SK-N-SH (cell line): ENCODE data around the gene TIMP2. TPM values are rescaled to one million over a fixed set of nuclear protein-coding genes. Genes with fewer than 3 reads are reported as not detected.

Experiments
- CTCF ChIA-PET: fragments of 300-600, 350-600 bp; formaldehyde crosslinking; extraction: SDS; loops from one replicate; lab custom pipeline; 2021; lab: Yijun Ruan, JAX
- POLR2A ChIA-PET: fragments of 350-600 bp; sonication (Branson Sonifier 250); formaldehyde crosslinking; extraction: SDS; loops from one replicate; lab custom pipeline; 2020; ENCODE audit warnings: antibody characterized with exemption, inconsistent platforms; lab: Yijun Ruan, JAX
- DNase-seq: peaks from one replicate; pipeline ENCODE4 v3.0.0; 2012
- H2AFZ ChIP-seq: fragments of 200-600 bp; sonication (generic); 2 replicates; pipeline ENCODE4 v1.8.1; 2016; ENCODE audit warnings: antibody characterized with exemption, mild to moderate bottlenecking, low read depth
- H3F3A ChIP-seq: fragments of 200-600 bp; sonication (generic); replicated peaks from 2 replicates; pipeline ENCODE3; 2016; ENCODE audit warnings: antibody characterized with exemption, mild to moderate bottlenecking; ENCODE audit not compliant: insufficient read depth
- H3K27ac ChIP-seq, 2 experiments: fragments of 200-500 bp in 1 of 2; fragments of 200-600 bp in 1 of 2; sonication (Bioruptor generic) in 1 of 2; sonication (generic), shearing (Covaris generic) in 1 of 2; 2 replicates each; pipeline versions ENCODE4 v1.5.1 to v1.6.1; 2014 to 2016; ENCODE audit warnings: low read depth in 2 of 2, inconsistent platforms in 1 of 2, low read length in 1 of 2, mild to moderate bottlenecking in 1 of 2, mixed read lengths in 1 of 2
- H3K27me3 ChIP-seq: fragments of 200-600 bp; sonication (generic), shearing (Covaris generic); 2 replicates; pipeline ENCODE4 v1.6.1; 2016; ENCODE audit warnings: mixed run types; ENCODE audit not compliant: insufficient read depth
- H3K36me3 ChIP-seq, 2 experiments: fragments of 200-500 bp in 1 of 2; fragments of 200-600 bp in 1 of 2; sonication (Bioruptor generic) in 1 of 2; sonication (generic) in 1 of 2; replicated peaks in 1 of 2; 2 replicates each; pipeline versions ENCODE3 to v1.5.1; 2014 to 2016; ENCODE audit warnings: low read length in 1 of 2, mild to moderate bottlenecking in 1 of 2; ENCODE audit not compliant: insufficient read depth in 2 of 2, control insufficient read depth in 1 of 2
- H3K4me1 ChIP-seq, 2 experiments: fragments of 200-500 bp in 1 of 2; fragments of 200-600 bp in 1 of 2; sonication (Bioruptor generic) in 1 of 2; sonication (generic), shearing (Covaris generic) in 1 of 2; 2 replicates each; pipeline versions ENCODE4 v1.5.1 to v1.6.1; 2014 to 2016; ENCODE audit warnings: low read depth in 1 of 2, low read length in 1 of 2, mixed run types in 1 of 2; ENCODE audit not compliant: insufficient read depth in 2 of 2, control insufficient read depth in 1 of 2
- H3K4me2 ChIP-seq: fragments of 200-600 bp; sonication (generic), shearing (Covaris generic); 2 replicates; pipeline ENCODE4 v1.6.1; 2017; ENCODE audit warnings: mixed run types
- H3K4me3 ChIP-seq, 2 experiments: fragments of 200-500 bp in 1 of 2; fragments of 200-600 bp in 1 of 2; sonication (Bioruptor generic) in 1 of 2; sonication (generic), shearing (Covaris generic) in 1 of 2; 2 replicates each; pipeline versions ENCODE4 v1.5.1 to v1.8.1; 2014 to 2016; ENCODE audit warnings: low read depth in 2 of 2, inconsistent platforms in 1 of 2, low read length in 1 of 2, mild to moderate bottlenecking in 1 of 2, mixed read lengths in 1 of 2, moderate library complexity in 1 of 2
- H3K79me2 ChIP-seq: fragments of 200-600 bp; sonication (generic); 2 replicates; pipeline ENCODE4 v1.8.1; 2017; ENCODE audit warnings: mild to moderate bottlenecking; ENCODE audit not compliant: insufficient read depth
- H3K9ac ChIP-seq: fragments of 200-600 bp; sonication (generic); 2 replicates; pipeline ENCODE4 v1.6.1; 2017; ENCODE audit warnings: mixed run types
- H3K9me2 ChIP-seq: fragments of 200-600 bp; sonication (generic); 2 replicates; pipeline ENCODE4 v1.6.1; 2017; ENCODE audit warnings: mixed run types
- H3K9me3 ChIP-seq: fragments of 200-600 bp; sonication (generic); 2 replicates; pipeline ENCODE4 v1.6.1; 2017; ENCODE audit warnings: mixed run types, mild to moderate bottlenecking, moderate library complexity
- H4K20me1 ChIP-seq: fragments of 200-600 bp; sonication (generic); 2 replicates; pipeline ENCODE4 v1.6.1; 2017; ENCODE audit warnings: mild to moderate bottlenecking, mixed run types; ENCODE audit not compliant: insufficient read depth
- FOSL2 ChIP-seq: IDR thresholded peaks from 2 replicates; pipeline ENCODE4 v1.4.0; 2012; ENCODE audit warnings: low read depth, mild to moderate bottlenecking, moderate library complexity, borderline replicate concordance
- FOXM1 ChIP-seq: IDR thresholded peaks from 2 replicates; pipeline ENCODE4 v1.4.0; 2012; ENCODE audit warnings: low read depth, mild to moderate bottlenecking
- NRF1 ChIP-seq: IDR thresholded peaks from 2 replicates; pipeline ENCODE4 v1.6.1; 2012; ENCODE audit warnings: low read depth, mild to moderate bottlenecking, low read length
- RXRA ChIP-seq: IDR thresholded peaks from 2 replicates; pipeline ENCODE4 v1.4.0; 2012; ENCODE audit warnings: low read depth, mild to moderate bottlenecking, borderline replicate concordance
- TCF12 ChIP-seq: IDR thresholded peaks from 2 replicates; pipeline ENCODE4 v1.4.0; 2012
- WGBS: methylation state at CpG from one replicate; pipeline ENCODE4 v1.1.6; 2017; ENCODE audit warnings: low lambda C conversion rate; 5-methylcytosine and 5-hydroxymethylcytosine counted together
- polyA plus RNA-seq, 3 experiments: library from polyadenylated mRNA; depleted of rRNA; stranded (reverse); fragments of >200 nt; gene quantifications; 2 replicates each; pipeline ENCODE4 v1.2.3, GENCODE V29; 2012
- TF ChIP-seq, protein P1 (sequence below): fragments of 150-350 bp; IDR thresholded peaks from 2 replicates; pipeline ENCODE4 v1.6.1; 2016; ENCODE audit warnings: mild to moderate bottlenecking, low read depth, low read length
- TF ChIP-seq, protein P2 (sequence below): fragments of 150-350 bp; IDR thresholded peaks from 2 replicates; pipeline ENCODE4 v1.6.1; 2017; ENCODE audit warnings: antibody characterized with exemption, low read length, low read depth, borderline replicate concordance
- TF ChIP-seq, protein P3 (sequence below): IDR thresholded peaks from 2 replicates; pipeline ENCODE4 v1.6.1; 2012; ENCODE audit warnings: mild to moderate bottlenecking, low read depth, low read length, moderate library complexity
- TF ChIP-seq, protein P4 (sequence below): IDR thresholded peaks from 2 replicates; pipeline ENCODE4 v1.4.0; 2012; ENCODE audit warnings: low read depth, borderline replicate concordance

The TIMP2 gene
- polyA plus RNA-seq, 1 of the 3 experiments (the other 2 are of a cell fraction): 441 TPM

DNA sequence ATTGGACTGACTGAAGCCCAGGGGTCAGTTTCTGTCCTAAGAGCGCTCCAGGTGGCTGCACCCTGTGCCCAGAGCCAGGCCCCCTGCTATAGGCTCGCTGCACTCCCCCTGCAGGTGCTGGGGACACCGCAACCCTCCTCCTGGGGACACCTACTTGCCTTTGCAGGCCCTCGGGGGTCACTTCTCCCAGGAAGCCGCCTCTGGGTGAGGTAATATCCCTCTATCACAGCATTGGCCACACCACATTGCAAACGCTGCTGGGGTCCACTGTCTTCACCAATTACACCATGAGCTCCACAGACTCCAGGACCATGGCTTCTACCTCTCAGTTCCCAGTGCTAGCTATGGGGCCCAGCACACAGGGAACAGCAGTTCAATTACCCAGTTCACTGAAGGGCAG is 99.5 kb downstream of the TIMP2 start (continued):
- TF ChIP-seq, protein P1, sequence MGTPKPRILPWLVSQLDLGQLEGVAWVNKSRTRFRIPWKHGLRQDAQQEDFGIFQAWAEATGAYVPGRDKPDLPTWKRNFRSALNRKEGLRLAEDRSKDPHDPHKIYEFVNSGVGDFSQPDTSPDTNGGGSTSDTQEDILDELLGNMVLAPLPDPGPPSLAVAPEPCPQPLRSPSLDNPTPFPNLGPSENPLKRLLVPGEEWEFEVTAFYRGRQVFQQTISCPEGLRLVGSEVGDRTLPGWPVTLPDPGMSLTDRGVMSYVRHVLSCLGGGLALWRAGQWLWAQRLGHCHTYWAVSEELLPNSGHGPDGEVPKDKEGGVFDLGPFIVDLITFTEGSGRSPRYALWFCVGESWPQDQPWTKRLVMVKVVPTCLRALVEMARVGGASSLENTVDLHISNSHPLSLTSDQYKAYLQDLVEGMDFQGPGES: no peak
- TF ChIP-seq NRF1 (no peak), TCF12 (no peak), RXRA (no peak), FOSL2 (no peak)
- TF ChIP-seq, protein P2, sequence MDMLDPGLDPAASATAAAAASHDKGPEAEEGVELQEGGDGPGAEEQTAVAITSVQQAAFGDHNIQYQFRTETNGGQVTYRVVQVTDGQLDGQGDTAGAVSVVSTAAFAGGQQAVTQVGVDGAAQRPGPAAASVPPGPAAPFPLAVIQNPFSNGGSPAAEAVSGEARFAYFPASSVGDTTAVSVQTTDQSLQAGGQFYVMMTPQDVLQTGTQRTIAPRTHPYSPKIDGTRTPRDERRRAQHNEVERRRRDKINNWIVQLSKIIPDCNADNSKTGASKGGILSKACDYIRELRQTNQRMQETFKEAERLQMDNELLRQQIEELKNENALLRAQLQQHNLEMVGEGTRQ: no peak

DNA sequence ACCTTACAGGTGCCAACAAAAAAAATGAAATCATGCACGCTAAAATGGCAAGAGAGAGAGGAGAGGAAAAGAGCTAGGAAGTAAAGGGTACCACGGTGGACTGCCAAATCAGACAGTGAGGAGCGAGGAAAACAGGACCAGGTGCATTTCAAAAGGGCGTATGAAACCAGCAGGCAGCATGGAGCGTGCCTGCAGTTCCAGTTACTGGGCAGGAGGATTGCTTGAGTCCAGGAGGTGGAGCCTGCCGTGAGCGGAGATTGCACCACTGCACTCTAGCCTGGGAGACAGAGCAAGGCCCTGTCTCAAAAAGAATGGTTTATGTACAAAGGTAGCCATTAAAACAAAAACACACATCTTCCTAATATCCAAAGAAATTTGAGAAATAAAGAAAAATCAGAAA is 100.9 kb downstream of the TIMP2 start:
- ChIA-PET POLR2A (no interaction called here), CTCF (interaction anchor here (0.9 to 1.2 kb wide), 3 partner anchors 42 to 149 kb away, joined by 3 to 4 read pairs (median 4); no protein-coding TSS in a partner anchor)
- no peak for DNase-seq
- H4K20me1 ChIP-seq: peaks cover 25% of the 10 kb centered on the region; the same call in 1 of the 2 replicates
- no peaks in the 10 kb centered on the region for H3K27me3 ChIP-seq
- TF ChIP-seq, protein P3, sequence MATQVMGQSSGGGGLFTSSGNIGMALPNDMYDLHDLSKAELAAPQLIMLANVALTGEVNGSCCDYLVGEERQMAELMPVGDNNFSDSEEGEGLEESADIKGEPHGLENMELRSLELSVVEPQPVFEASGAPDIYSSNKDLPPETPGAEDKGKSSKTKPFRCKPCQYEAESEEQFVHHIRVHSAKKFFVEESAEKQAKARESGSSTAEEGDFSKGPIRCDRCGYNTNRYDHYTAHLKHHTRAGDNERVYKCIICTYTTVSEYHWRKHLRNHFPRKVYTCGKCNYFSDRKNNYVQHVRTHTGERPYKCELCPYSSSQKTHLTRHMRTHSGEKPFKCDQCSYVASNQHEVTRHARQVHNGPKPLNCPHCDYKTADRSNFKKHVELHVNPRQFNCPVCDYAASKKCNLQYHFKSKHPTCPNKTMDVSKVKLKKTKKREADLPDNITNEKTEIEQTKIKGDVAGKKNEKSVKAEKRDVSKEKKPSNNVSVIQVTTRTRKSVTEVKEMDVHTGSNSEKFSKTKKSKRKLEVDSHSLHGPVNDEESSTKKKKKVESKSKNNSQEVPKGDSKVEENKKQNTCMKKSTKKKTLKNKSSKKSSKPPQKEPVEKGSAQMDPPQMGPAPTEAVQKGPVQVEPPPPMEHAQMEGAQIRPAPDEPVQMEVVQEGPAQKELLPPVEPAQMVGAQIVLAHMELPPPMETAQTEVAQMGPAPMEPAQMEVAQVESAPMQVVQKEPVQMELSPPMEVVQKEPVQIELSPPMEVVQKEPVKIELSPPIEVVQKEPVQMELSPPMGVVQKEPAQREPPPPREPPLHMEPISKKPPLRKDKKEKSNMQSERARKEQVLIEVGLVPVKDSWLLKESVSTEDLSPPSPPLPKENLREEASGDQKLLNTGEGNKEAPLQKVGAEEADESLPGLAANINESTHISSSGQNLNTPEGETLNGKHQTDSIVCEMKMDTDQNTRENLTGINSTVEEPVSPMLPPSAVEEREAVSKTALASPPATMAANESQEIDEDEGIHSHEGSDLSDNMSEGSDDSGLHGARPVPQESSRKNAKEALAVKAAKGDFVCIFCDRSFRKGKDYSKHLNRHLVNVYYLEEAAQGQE: no peak
- TF ChIP-seq FOXM1: no peak
- TF ChIP-seq, protein P4, sequence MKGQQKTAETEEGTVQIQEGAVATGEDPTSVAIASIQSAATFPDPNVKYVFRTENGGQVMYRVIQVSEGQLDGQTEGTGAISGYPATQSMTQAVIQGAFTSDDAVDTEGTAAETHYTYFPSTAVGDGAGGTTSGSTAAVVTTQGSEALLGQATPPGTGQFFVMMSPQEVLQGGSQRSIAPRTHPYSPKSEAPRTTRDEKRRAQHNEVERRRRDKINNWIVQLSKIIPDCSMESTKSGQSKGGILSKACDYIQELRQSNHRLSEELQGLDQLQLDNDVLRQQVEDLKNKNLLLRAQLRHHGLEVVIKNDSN: no peak
- peaks cover 56% of the 10 kb centered on the region for H3K79me2 ChIP-seq
- no peak overlapping the region for H3K9ac ChIP-seq
- no peak overlapping the region for H2AFZ ChIP-seq
- WGBS: 96% methylated on average over 7 of the region's 7 CpGs
- H3F3A ChIP-seq: peaks cover 20% of the 10 kb centered on the region
- H3K9me2 ChIP-seq: no peaks in the 10 kb centered on the region
- no peak overlapping the region for H3K4me3 ChIP-seq
- H3K4me2 ChIP-seq: no peak overlapping the region
- peaks cover 54 to 76% of the 10 kb centered on the region in 2 experiments for H3K36me3 ChIP-seq
- H3K4me1 ChIP-seq: peaks cover 17 to 19% of the 10 kb centered on the region in 2 experiments; a peak in 3 of 4 replicates
- H3K9me3 ChIP-seq: no peaks in the 10 kb centered on the region
- peak overlapping the region in 1 of 2 experiments; percentile 82; a peak in 1 of 4 replicates for H3K27ac ChIP-seq
